Neural progenitor cell (in vitro differentiated cells): ENCODE results near the gene GALNT2.

Experiments used
- CTCF ChIP-seq: fragments of 200-600 bp; sonication (generic); IDR thresholded peaks from 2 replicates; pipeline ENCODE4 v1.5.1; 2017; ENCODE audit warnings: antibody characterized with exemption, mild to moderate bottlenecking
- EZH2 ChIP-seq: fragments of 200-600 bp; sonication (generic); IDR thresholded peaks from 2 replicates; pipeline ENCODE4 v1.6.1; 2017; ENCODE audit warnings: antibody characterized with exemption, mild to moderate bottlenecking, moderate library complexity
- EZH2phosphoT487 ChIP-seq: fragments of 200-600 bp; sonication (generic); IDR thresholded peaks from 2 replicates; pipeline ENCODE4 v1.6.1; 2017; ENCODE audit warnings: antibody characterized with exemption

DNA sequence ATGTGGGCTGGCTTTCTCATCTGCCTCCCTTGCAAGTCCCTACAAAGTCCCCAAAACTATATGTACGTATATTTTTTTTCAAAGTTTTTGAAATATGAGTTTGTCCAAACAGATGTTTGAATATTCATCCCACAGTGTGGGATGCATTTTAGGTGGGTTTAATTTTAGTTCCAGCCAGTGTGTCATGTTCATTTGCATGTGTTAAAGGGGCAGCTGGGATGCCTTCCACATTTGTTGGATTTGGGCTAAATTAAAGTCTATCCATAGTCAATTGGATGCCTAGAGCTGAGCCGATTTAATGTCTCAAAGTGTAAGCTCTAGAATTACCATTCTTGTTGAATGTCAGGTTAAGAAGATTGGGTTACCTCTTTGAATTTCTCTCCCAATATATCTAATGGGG, 139.2 kb downstream of the GALNT2 start:
- TF ChIP-seq EZH2 (no peak), CTCF (no peak), EZH2phosphoT487 (no peak)
